Ishikawa (cell line): ENCODE data around the gene NTRK3.

ENCODE experiments used
- CREB1 ChIP-seq: IDR thresholded peaks from 2 replicates; pipeline ENCODE4 v1.6.1; 2012; ENCODE audit warnings: low read depth
- EGR1 ChIP-seq: IDR thresholded peaks from 2 replicates; pipeline ENCODE4 v1.6.1; 2012
- EP300 ChIP-seq: IDR thresholded peaks from 2 replicates; pipeline ENCODE4 v1.6.1; 2012; ENCODE audit warnings: borderline replicate concordance
- FOXM1 ChIP-seq: IDR thresholded peaks from 2 replicates; pipeline ENCODE4 v1.6.1; 2012; ENCODE audit warnings: low read depth, borderline replicate concordance
- MAX ChIP-seq: IDR thresholded peaks from 2 replicates; pipeline ENCODE4 v1.6.1; 2012
- NFIC ChIP-seq: IDR thresholded peaks from 2 replicates; pipeline ENCODE4 v1.6.1; 2012
- RAD21 ChIP-seq: IDR thresholded peaks from 2 replicates; pipeline ENCODE4 v1.6.1; 2012; ENCODE audit warnings: low read depth
- REST ChIP-seq: IDR thresholded peaks from 2 replicates; pipeline ENCODE4 v1.6.1; 2012; ENCODE audit warnings: low read depth, mild to moderate bottlenecking
- TAF1 ChIP-seq: IDR thresholded peaks from 2 replicates; pipeline ENCODE4 v1.6.1; 2012; ENCODE audit warnings: low read depth, mild to moderate bottlenecking
- USF1 ChIP-seq: IDR thresholded peaks from 2 replicates; pipeline ENCODE4 v1.6.1; 2012

GRCh38 chr15:88091444-88092016 is 165.0 kb downstream of the NTRK3 start:
- TF ChIP-seq EP300 (no peak), MAX (no peak), REST (no peak), RAD21 (no peak), USF1 (no peak), TAF1 (no peak), FOXM1 (no peak), CREB1 (no peak), NFIC (no peak), EGR1 (no peak)
